ENCODE data around the gene WDR81.
"Not testable (repeated sequence)": the region's sequence is repeated elsewhere in the genome, so short reads cannot be mapped to it uniquely, and the experiment has no call there.

The WDR81 gene

DNA sequence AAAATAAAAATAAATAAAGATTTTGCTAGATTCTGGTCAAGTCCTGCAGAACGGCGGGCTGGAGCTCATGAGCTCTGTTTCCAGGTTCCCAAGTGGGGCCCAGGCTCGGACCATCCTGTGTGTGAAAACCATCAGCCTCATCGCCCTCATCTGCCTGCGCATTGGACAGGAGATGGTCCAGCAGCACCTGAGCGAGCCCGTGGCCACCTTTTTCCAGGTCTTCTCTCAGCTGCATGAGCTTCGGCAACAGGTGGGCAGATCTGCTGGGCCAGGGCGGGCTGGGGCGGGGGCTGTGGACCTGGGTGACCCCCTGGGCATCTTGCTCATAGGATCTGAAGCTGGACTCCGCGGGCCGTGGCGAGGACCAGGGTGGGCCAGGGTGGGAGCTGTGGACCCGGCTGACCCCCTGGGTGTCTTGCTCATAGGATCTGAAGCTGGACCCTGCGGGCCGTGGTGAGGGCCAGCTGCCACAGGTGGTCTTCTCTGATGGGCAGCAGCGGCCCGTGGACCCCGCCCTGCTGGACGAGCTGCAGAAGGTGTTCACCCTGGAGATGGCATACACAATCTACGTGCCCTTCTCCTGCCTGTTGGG is 7.8 kb downstream of the WDR81 start:
- no peak for DNase-seq

GRCh38 chr17:1732833-1733321 is 8.4 kb downstream of the WDR81 start:
- no peak for DNase-seq

GRCh38 chr17:1733759-1734158 is 9.3 kb downstream of the WDR81 start:
- no peak for DNase-seq

DNA sequence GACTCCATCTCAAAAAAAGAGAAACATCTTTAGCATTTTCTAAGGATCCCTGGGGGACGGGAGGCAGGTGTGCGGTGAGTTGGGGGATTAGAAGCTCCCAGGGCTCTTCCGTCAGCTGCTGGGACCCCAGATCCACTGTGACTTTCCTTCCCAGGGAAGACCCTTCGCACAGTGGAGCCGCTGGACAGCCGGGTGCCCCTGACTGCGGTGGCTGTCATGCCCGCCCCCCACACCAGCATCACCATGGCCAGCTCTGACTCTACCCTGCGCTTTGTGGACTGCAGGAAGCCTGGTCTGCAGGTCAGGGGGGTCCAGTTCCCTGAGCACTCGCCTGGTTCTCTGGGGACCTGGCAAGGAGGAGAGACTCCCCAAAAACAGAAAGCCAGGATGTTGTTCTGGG is 10.9 kb downstream of the WDR81 start:
- no peak for DNase-seq

GRCh38 chr17:1735834-1736347 is 11.4 kb downstream of the WDR81 start:
- no peak for DNase-seq

- peak; percentile 28 for DNase-seq
Observed at GRCh38 chr17:1736348-1737281, 12.1 kb downstream of the WDR81 start.

- no peak for DNase-seq
Observed at GRCh38 chr17:1737531-1738291, 13.2 kb downstream of the WDR81 start.

GRCh38 chr17:1741899-1742298 is 17.4 kb downstream of the WDR81 start:
- DNase-seq: not testable (repeated sequence)

GRCh38 chr17:1742371-1743087 is 18.0 kb downstream of the WDR81 start, which contains the start of gene SERPINF2:
Gene SERPINF2 (plus strand): TSS chr17:1742871. CDS start chr17:1744996, 2,125 bp downstream.
- DNase-seq: no peak

DNA sequence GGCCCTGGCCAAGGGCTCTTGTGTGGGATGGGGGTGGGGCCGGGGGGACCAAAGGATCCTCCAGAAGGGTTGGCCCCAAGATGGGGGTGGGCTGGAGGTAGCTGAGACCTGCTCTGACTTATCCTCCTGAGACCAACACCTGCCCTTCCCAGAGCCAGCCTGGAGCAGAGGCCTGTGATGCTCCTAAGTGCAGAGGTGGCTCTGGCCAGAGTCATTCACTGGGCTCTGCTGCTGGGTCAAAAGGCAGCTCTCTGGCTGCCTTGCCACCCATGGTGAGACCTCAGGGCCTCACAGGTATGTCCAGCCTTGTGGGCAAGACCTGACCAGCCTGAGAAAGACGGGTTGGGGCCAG is 18.6 kb downstream of the WDR81 start:
- DNase-seq: no peak

- DNase-seq: no peak
Observed at GRCh38 chr17:1744551-1745512, 20.3 kb downstream of the WDR81 start.

DNA sequence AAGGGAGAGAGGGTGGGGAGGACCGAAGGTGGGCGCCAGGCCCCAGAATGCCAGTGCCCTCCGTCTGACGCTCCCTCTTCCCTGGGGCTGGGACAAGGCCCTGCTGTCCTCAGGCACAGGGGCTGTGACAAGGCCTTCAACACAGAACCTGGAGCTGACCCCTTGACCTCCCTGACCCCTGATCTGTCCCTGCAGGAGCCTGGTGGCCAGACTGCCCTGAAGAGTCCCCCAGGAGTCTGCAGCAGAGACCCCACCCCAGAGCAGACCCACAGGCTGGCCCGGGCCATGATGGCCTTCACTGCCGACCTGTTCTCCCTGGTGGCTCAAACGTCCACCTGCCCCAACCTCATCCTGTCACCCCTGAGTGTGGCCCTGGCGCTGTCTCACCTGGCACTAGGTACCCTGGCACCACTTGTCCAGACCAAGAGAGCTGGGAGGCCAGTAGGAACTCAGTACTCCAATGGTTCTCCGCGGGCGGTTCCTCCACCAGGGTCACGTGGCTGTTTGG is 21.1 kb downstream of the WDR81 start:
- no peak for DNase-seq

DNA sequence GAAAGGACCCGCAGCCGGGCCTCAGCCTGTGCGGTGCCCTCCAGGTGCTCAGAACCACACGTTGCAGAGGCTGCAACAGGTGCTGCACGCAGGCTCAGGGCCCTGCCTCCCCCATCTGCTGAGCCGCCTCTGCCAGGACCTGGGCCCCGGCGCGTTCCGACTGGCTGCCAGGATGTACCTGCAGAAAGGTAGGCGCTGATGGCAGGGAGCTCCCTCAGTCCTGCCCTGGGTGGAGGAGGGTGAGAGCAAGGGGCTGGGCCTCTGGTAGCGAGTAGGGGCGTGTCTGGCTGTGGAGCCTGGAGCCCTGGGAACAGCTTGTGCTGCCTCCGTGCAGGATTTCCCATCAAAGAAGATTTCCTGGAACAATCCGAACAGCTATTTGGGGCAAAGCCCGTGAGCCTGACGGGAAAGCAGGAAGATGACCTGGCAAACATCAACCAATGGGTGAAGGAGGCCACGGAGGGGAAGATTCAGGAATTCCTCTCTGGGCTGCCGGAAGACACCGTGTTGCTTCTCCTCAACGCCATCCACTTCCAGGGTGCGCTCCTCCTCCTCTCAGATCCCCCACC is 22.6 kb downstream of the WDR81 start:
- no peak for DNase-seq

- DNase-seq: no peak
Observed at GRCh38 chr17:1750628-1751027, 26.1 kb downstream of the WDR81 start.

- peak; percentile 19 for DNase-seq
Observed at GRCh38 chr17:1752425-1753262, 28.1 kb downstream of the WDR81 start.

DNA sequence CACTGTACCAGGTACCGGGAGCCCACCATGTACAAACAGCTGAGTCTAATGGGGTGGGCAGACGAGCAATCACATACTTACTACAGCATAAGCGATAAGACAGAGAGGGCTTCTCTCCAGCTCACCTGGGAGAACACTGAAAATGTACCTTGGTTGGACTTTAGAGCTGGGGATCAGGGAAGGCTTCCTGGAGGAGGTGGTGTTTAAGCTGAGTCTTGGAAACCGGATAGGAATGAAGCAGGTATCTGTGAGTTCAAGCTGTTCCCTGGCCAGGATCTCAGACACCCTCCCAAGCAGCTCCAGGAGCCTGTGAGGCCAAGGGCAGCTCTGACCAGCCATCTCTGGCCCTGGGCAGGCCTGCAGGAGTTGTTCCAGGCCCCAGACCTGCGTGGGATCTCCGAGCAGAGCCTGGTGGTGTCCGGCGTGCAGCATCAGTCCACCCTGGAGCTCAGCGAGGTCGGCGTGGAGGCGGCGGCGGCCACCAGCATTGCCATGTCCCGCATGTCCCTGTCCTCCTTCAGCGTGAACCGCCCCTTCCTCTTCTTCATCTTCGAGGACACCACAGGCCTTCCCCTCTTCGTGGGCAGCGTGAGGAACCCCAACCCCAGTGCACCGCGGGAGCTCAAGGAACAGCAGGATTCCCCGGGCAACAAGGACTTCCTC is 29.4 kb downstream of the WDR81 start:
- DNase-seq: no peak

DNA sequence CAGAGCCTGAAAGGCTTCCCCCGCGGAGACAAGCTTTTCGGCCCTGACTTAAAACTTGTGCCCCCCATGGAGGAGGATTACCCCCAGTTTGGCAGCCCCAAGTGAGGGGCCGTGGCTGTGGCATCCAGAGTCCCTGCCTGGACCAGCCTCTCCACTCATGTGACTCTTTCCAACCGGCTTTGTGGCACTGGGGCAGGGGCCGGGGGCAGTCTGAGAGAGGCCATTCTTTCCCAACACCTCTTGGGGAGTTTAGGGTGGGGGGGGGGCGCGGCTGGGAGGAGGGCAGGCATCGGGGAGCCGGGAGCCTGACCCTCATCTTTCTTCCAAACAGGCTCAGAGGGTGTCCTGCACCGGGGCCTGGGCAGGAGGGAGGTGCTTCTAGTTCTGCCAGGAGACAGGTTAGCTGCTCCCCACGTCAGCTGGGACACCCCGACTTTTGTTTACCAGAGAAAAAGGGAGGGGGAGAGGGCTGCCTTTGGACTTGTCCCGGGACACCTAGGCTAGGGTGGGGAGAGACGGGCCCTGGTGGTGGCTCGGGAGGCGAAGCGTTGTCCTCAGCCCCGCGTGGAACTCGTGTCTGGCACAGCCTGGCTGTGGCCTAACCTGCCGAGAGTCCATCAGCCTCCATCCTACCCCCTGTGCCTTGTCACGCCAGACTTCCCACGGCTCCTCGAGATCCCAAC is 30.1 kb downstream of the WDR81 start:
- no peak for DNase-seq

DNA sequence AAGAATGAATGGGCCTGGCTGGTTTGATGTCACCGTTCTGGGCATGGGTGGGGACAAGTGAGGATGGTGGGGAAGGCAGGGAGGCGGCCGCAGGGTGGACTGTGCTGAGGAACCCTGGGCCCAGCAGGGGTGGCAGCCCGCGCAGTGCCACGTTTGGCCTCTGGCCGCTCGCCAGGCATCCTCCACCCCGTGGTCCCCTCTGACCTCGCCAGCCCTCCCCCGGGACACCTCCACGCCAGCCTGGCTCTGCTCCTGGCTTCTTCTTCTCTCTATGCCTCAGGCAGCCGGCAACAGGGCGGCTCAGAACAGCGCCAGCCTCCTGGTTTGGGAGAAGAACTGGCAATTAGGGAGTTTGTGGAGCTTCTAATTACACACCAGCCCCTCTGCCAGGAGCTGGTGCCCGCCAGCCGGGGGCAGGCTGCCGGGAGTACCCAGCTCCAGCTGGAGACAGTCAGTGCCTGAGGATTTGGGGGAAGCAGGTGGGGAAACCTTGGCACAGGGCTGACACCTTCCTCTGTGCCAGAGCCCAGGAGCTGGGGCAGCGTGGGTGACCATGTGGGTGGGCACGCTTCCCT is 30.8 kb downstream of the WDR81 start:
- DNase-seq: no peak
